ENCODE data around the gene SYNE2. TPM values are rescaled to one million over a fixed set of nuclear protein-coding genes. Genes with fewer than 3 reads are reported as not detected.

SYNE2 gene
- total and polyA plus RNA-seq, 2 donors (not counting 1 experiment from before 2014, with no cell fraction given) = 3.1 to 15.4 TPM

DNA sequence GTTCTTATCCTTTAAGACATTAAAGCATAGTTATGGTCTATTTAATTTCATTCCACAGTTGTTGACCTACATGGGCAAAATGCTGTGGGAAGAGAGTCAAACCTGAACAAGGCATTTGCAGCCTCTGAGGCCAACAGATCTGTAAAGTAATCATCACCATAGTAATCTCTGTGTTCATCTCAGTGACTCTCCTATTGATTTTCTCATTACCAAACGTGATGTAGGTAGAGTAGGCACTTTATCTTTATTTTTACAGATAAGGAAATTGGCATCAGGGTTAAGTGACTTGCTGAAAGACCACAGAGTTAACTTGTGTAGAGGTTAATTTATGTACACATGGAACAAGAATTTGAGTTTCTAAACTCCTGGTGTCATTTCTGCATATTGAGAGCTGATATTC, 238.4 kb downstream of the SYNE2 start:
- Histone ChIP-seq H3K4me3 (replicated peaks in 1 of 4; ENCODE audit: control extremely low read depth in 1 of 4, insufficient read depth in 1 of 4, low read depth in 3 of 4, low read length in 4 of 4) (no peak overlapping the region), H3K27me3 (ENCODE audit: control insufficient read depth, insufficient read depth, low read length) (no peaks in the 10 kb centered on the region), H2AFZ (ENCODE audit: low read length) (no peak overlapping the region), H3K9me3 (ENCODE audit: control insufficient read depth, insufficient read depth, low read depth, low read length) (no peaks in the 10 kb centered on the region), H4K20me1 (ENCODE audit: control insufficient read depth, extremely low read depth, insufficient read depth, low read length) (no peaks in the 10 kb centered on the region), H3K4me2 (ENCODE audit: extremely low read depth, insufficient read depth, low read length) (no peak overlapping the region), H3K79me2 (ENCODE audit: control insufficient read depth, insufficient read depth, low read length) (no peaks in the 10 kb centered on the region), H3K27ac (ENCODE audit: insufficient read depth, low read length) (no peak overlapping the region), H3K36me3 (ENCODE audit: control insufficient read depth, insufficient read depth, low read length) (no peaks in the 10 kb centered on the region), H3K4me1 (ENCODE audit: control insufficient read depth, extremely low read depth, insufficient read depth, low read length) (no peaks in the 10 kb centered on the region), H3K9ac (ENCODE audit: insufficient read depth, low read length) (no peak overlapping the region)
- no peak for DNase-seq (ENCODE audit: low read depth in 2 of 2)
- no peak for TF ChIP-seq CTCF (conservative IDR thresholded peaks at IDR 0.05 in 1 of 2, IDR thresholded peaks at IDR 0.05 in 1 of 2; ENCODE audit: low read depth in 1 of 2, low read length in 2 of 2)
- TF ChIP-seq EZH2 (IDR thresholded peaks at IDR 0.05; ENCODE audit: low read length, missing control alignments) = no peak

DNA sequence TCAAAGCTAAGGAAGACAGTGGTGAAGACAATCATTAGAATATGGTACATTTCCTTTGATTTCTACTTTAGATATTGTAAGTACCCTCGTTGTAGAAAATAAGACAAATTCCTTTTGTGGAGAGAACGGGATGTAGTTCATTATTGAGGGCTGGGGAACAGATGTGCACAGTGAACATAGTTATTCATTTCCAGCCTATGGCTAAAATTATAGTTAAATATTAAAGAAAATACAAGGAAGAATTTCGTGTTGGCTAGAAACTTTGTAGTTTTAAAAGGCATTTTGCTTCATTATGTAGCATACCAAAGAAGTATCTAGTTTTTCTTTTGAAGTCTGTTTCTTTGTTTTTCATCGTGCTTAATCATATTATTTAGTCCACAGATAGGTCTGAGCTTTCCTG, 239.5 kb downstream of the SYNE2 start:
- no peaks in the 10 kb centered on the region for H4K20me1 ChIP-seq (ENCODE audit: control insufficient read depth, extremely low read depth, insufficient read depth, low read length)
- no peak for DNase-seq (ENCODE audit: low read depth in 2 of 2)
- H3K9me3 ChIP-seq (ENCODE audit: control insufficient read depth, insufficient read depth, low read depth, low read length) = no peaks in the 10 kb centered on the region
- no peak overlapping the region for H3K4me2 ChIP-seq (ENCODE audit: extremely low read depth, insufficient read depth, low read length)
- H3K4me3 ChIP-seq (replicated peaks in 1 of 4; ENCODE audit: control extremely low read depth in 1 of 4, insufficient read depth in 1 of 4, low read depth in 3 of 4, low read length in 4 of 4) = no peak overlapping the region
- H3K9ac ChIP-seq (ENCODE audit: insufficient read depth, low read length) = no peak overlapping the region
- H3K79me2 ChIP-seq (ENCODE audit: control insufficient read depth, insufficient read depth, low read length) = no peaks in the 10 kb centered on the region
- no peak overlapping the region for H2AFZ ChIP-seq (ENCODE audit: low read length)
- H3K27ac ChIP-seq (ENCODE audit: insufficient read depth, low read length) = no peak overlapping the region
- TF ChIP-seq EZH2 (IDR thresholded peaks at IDR 0.05; ENCODE audit: low read length, missing control alignments) = no peak
- TF ChIP-seq CTCF (conservative IDR thresholded peaks at IDR 0.05 in 1 of 2, IDR thresholded peaks at IDR 0.05 in 1 of 2; ENCODE audit: low read depth in 1 of 2, low read length in 2 of 2) = no peak
- no peaks in the 10 kb centered on the region for H3K36me3 ChIP-seq (ENCODE audit: control insufficient read depth, insufficient read depth, low read length)
- H3K27me3 ChIP-seq (ENCODE audit: control insufficient read depth, insufficient read depth, low read length) = no peaks in the 10 kb centered on the region
- no peaks in the 10 kb centered on the region for H3K4me1 ChIP-seq (ENCODE audit: control insufficient read depth, extremely low read depth, insufficient read depth, low read length)

GRCh38 chr14:64092940-64093339, 240.1 kb downstream of the SYNE2 start:
- DNase-seq (ENCODE audit: low read depth in 2 of 2) = no peak
- H3K9me3 ChIP-seq (ENCODE audit: control insufficient read depth, insufficient read depth, low read depth, low read length) = no peaks in the 10 kb centered on the region
- H3K36me3 ChIP-seq (ENCODE audit: control insufficient read depth, insufficient read depth, low read length) = no peaks in the 10 kb centered on the region
- no peak overlapping the region for H3K9ac ChIP-seq (ENCODE audit: insufficient read depth, low read length)
- no peaks in the 10 kb centered on the region for H4K20me1 ChIP-seq (ENCODE audit: control insufficient read depth, extremely low read depth, insufficient read depth, low read length)
- no peaks in the 10 kb centered on the region for H3K4me1 ChIP-seq (ENCODE audit: control insufficient read depth, extremely low read depth, insufficient read depth, low read length)
- TF ChIP-seq EZH2 (IDR thresholded peaks at IDR 0.05; ENCODE audit: low read length, missing control alignments) = no peak
- TF ChIP-seq CTCF (conservative IDR thresholded peaks at IDR 0.05 in 1 of 2, IDR thresholded peaks at IDR 0.05 in 1 of 2; ENCODE audit: low read depth in 1 of 2, low read length in 2 of 2) = no peak
- H3K27me3 ChIP-seq (ENCODE audit: control insufficient read depth, insufficient read depth, low read length) = no peaks in the 10 kb centered on the region
- H3K4me2 ChIP-seq (ENCODE audit: extremely low read depth, insufficient read depth, low read length) = no peak overlapping the region
- no peaks in the 10 kb centered on the region for H3K79me2 ChIP-seq (ENCODE audit: control insufficient read depth, insufficient read depth, low read length)
- H2AFZ ChIP-seq (ENCODE audit: low read length) = no peak overlapping the region
- no peak overlapping the region for H3K4me3 ChIP-seq (replicated peaks in 1 of 4; ENCODE audit: control extremely low read depth in 1 of 4, insufficient read depth in 1 of 4, low read depth in 3 of 4, low read length in 4 of 4)
- H3K27ac ChIP-seq (ENCODE audit: insufficient read depth, low read length) = no peak overlapping the region

All from fibroblast of lung (primary cell).